ENCODE results near the gene TRIP13.
"Not testable (repeated sequence)": the region's sequence is repeated elsewhere in the genome, so short reads cannot be mapped to it uniquely, and the experiment has no call there.

DNA sequence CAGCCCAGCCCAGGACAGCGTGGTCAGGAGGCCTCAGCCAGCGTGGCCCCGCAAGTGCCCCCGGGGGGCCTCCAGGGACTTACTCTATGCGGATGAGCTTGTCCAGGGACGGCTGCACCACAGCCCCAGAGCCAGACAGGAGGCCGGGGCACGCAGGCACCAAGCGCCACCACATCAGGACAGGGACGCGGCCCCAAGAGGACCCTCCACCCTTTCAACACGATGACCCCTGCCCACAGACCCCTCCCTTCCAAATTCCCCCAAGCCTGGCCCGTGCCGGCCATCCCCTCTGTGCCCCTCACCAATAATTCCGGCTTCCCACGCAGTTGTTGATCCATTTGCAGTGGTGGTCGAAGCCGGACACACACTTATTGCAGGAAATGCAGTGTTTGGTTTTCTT is 45.5 kb upstream of the TRIP13 start:
- not testable (repeated sequence) for TF ChIP-seq CTCF (IDR thresholded peaks at IDR 0.05 in 4 of 5, conservative IDR thresholded peaks at IDR 0.05 in 1 of 5); POLR2A (IDR thresholded peaks at IDR 0.05)

Data from gastrocnemius medialis (tissue), 4 donors.